Measurements from ENCODE around the gene CYP26B1. TPM values are rescaled to one million over a fixed set of nuclear protein-coding genes. Genes with fewer than 3 reads are reported as not detected.

The CYP26B1 gene
- total and polyA plus RNA-seq, 2 of the 8 experiments (the other 6 are each of a cell fraction or from before 2014, with no cell fraction given), result 0.06 to 0.69 TPM

DNA sequence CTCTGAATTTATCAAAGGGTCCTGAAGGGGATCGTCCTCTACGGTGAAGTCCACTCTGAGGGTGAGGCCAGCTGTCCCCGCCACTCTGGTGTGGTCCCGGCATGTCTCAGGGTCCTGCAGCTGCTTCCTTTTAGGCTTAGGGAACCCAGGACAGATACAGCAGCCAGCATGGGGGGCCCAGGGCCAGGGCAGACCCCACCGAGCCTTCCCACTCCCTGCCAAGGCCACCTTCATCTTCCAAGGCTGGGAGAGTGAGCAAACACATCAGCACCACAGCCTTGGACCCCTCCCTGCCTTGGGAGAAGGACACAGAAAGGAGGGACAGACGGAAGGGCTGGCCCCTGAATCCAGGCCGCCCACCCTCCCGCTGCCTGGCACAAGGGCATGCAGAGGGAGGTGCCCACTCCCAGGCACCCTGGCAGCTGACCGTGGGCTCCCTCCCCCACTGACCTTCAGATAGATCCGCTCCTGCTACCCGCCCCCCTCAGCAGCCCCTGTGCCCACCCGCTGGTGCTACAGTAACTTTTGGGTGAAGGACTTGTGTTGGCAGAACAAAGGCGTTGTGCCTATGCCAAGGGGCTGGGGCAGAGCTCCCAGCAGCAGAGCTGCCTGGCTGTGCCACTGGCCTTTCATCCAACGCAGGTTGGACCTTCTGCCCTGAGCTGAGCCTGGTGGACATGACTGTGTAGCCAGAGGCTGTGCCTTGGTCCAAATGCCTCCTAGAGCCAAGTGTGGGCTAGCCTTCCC lies 7.6 kb downstream of the CYP26B1 start (continued):
- TF ChIP-seq, protein P1, sequence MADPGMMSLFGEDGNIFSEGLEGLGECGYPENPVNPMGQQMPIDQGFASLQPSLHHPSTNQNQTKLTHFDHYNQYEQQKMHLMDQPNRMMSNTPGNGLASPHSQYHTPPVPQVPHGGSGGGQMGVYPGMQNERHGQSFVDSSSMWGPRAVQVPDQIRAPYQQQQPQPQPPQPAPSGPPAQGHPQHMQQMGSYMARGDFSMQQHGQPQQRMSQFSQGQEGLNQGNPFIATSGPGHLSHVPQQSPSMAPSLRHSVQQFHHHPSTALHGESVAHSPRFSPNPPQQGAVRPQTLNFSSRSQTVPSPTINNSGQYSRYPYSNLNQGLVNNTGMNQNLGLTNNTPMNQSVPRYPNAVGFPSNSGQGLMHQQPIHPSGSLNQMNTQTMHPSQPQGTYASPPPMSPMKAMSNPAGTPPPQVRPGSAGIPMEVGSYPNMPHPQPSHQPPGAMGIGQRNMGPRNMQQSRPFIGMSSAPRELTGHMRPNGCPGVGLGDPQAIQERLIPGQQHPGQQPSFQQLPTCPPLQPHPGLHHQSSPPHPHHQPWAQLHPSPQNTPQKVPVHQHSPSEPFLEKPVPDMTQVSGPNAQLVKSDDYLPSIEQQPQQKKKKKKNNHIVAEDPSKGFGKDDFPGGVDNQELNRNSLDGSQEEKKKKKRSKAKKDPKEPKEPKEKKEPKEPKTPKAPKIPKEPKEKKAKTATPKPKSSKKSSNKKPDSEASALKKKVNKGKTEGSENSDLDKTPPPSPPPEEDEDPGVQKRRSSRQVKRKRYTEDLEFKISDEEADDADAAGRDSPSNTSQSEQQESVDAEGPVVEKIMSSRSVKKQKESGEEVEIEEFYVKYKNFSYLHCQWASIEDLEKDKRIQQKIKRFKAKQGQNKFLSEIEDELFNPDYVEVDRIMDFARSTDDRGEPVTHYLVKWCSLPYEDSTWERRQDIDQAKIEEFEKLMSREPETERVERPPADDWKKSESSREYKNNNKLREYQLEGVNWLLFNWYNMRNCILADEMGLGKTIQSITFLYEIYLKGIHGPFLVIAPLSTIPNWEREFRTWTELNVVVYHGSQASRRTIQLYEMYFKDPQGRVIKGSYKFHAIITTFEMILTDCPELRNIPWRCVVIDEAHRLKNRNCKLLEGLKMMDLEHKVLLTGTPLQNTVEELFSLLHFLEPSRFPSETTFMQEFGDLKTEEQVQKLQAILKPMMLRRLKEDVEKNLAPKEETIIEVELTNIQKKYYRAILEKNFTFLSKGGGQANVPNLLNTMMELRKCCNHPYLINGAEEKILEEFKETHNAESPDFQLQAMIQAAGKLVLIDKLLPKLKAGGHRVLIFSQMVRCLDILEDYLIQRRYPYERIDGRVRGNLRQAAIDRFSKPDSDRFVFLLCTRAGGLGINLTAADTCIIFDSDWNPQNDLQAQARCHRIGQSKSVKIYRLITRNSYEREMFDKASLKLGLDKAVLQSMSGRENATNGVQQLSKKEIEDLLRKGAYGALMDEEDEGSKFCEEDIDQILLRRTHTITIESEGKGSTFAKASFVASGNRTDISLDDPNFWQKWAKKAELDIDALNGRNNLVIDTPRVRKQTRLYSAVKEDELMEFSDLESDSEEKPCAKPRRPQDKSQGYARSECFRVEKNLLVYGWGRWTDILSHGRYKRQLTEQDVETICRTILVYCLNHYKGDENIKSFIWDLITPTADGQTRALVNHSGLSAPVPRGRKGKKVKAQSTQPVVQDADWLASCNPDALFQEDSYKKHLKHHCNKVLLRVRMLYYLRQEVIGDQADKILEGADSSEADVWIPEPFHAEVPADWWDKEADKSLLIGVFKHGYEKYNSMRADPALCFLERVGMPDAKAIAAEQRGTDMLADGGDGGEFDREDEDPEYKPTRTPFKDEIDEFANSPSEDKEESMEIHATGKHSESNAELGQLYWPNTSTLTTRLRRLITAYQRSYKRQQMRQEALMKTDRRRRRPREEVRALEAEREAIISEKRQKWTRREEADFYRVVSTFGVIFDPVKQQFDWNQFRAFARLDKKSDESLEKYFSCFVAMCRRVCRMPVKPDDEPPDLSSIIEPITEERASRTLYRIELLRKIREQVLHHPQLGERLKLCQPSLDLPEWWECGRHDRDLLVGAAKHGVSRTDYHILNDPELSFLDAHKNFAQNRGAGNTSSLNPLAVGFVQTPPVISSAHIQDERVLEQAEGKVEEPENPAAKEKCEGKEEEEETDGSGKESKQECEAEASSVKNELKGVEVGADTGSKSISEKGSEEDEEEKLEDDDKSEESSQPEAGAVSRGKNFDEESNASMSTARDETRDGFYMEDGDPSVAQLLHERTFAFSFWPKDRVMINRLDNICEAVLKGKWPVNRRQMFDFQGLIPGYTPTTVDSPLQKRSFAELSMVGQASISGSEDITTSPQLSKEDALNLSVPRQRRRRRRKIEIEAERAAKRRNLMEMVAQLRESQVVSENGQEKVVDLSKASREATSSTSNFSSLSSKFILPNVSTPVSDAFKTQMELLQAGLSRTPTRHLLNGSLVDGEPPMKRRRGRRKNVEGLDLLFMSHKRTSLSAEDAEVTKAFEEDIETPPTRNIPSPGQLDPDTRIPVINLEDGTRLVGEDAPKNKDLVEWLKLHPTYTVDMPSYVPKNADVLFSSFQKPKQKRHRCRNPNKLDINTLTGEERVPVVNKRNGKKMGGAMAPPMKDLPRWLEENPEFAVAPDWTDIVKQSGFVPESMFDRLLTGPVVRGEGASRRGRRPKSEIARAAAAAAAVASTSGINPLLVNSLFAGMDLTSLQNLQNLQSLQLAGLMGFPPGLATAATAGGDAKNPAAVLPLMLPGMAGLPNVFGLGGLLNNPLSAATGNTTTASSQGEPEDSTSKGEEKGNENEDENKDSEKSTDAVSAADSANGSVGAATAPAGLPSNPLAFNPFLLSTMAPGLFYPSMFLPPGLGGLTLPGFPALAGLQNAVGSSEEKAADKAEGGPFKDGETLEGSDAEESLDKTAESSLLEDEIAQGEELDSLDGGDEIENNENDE (IDR thresholded peaks at IDR 0.05; ENCODE audit: insufficient replicate concordance, low read length), result no peak
- no peak for TF ChIP-seq TCF12 (IDR thresholded peaks at IDR 0.05; ENCODE audit: low read depth, low read length)

Measured in H1 (cell line).